MM.1S (cell line): Measurements from ENCODE around the gene LRRC1.

Source experiments
- CTCF ChIP-seq: fragments of 300-600 bp; sonication (generic); IDR thresholded peaks from 2 replicates; pipeline ENCODE4 v1.5.1; 2016; ENCODE audit warnings: antibody characterized with exemption, low read length, mixed read lengths
- EZH2 ChIP-seq: fragments of 300-600 bp; sonication (generic); optimal IDR thresholded peaks from 2 replicates; pipeline ENCODE3; 2017; ENCODE audit warnings: low read depth, mild to moderate bottlenecking, antibody characterized with exemption, low read length, mixed read lengths
- EZH2phosphoT487 ChIP-seq: fragments of 300-600 bp; sonication (generic); IDR thresholded peaks from 2 replicates; pipeline ENCODE4 v1.6.1; 2018; ENCODE audit warnings: antibody characterized with exemption, low read length

- TF ChIP-seq CTCF: no peak
- TF ChIP-seq EZH2: no peak
- TF ChIP-seq EZH2phosphoT487: no peak
These were observed 126.8 kb downstream of the LRRC1 start for GRCh38 chr6:53921639-53922038.
